Iris pigment epithelial cell (primary cell): ENCODE data around the gene MLIP.
"Not testable (repeated sequence)": the region's sequence is repeated elsewhere in the genome, so short reads cannot be mapped to it uniquely, and the experiment has no call there.

Source experiments
- DNase-seq: peaks from one replicate; pipeline ENCODE4 v3.0.0-alpha.2; 2011; ENCODE audit warnings: low read depth

The MLIP gene

DNA sequence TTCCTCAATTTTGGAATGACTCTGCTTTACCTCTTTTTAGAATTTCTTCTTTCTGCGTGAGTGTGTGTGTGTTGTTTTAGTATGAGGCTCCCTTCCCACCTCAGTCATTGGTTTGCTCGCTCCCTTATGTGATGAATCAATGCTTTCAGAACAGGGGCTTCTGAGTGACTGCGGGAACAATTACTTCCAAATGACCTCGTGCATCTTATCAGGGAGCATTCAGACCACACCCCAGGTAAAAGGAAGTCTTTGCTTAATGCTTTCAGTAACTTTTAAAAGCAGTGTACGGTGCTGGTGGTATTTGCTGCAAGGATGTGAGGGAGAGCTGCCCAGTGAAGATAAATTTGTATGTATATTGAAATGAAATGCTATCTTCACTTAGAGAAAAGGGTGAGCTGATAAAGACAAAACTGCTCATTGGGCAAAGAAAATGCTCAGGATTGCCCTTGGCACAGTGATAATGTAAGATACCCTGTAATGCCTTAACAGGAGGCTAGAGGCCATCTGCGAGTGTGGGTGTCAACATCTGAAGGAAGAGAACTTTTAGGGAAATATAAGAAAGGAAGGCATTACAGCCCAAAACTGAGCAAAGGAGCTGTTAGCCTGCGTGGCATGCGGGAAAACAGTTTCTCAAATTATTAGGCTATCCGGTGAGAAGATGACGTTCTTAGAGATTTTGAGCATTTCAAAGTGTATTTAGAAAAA lies at the start of gene MLIP:
Gene MLIP, plus strand, starts transcription at position 103 of the 705 bp plus-strand sequence. Its CDS starts 37 bp downstream, at position 140.
- DNase-seq, result no peak

DNA sequence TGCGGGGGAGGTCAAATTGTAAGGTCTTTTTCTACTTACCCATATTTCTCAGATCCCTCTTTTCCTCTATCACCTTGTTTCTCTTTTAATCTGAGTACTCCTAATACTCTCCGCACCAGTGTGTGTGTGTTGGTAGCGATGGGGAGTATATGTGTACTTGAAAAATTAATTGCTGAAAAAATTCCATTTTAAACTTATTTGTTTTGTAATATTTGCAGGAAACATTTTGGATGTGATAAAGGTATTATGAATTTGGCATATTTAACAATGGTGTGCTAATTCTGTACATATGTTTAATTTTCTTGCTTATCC lies 48.1 kb upstream of the MLIP start:
- no peak for DNase-seq

- DNase-seq, result no peak
Measured at GRCh38 chr6:54068694-54069093, 42.5 kb upstream of the MLIP start.

- no peak for DNase-seq
Measured at GRCh38 chr6:54070025-54070424, 41.2 kb upstream of the MLIP start.

DNA sequence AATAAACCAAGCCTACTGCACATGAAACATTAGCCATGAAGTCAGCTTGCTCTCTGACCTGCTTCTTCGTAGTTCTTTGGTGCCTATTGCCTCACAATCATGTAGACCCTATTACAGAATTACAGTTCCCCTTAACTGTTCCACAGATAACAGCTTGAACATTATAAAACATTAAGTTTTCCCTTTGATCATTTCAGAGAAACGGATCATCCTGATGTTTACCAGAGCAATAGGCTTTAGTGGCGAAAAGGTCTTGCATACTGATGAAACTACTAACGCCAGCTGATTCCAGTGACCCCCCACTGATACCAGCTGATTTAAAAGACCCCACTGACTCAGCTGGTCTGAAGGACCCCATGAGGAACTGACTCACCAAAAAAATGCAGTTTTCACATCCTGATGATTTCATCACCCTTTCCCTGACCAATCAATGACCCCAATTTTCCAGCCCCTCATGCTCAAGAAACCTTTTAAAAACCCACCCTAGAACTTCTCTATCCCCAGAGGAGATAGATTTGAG lies 39.4 kb upstream of the MLIP start:
- DNase-seq, result peak; percentile 81

- no peak for DNase-seq
Measured at GRCh38 chr6:54072635-54073313, 38.5 kb upstream of the MLIP start.

DNA sequence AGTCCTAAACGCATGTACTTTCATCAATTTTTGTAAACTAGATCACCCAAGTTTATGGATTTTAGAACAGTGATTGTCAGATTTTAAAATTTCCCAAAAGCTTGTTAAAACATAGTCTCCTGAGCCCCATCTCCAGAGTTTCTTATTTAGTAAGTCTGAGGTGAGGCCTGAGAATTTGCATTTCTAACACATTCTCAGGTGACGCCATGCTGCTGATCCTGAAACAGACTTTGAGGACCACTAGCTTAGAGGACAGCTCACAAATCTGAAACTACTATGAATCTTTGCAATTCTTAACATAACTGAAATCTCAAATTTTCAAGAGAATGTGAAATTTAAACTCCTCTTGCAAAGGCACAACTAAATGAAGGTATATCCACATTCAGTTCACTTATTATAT lies 37.8 kb upstream of the MLIP start:
- DNase-seq, result no peak

- DNase-seq, result no peak
Measured at GRCh38 chr6:54074109-54074508, 37.1 kb upstream of the MLIP start.

GRCh38 chr6:54074578-54075195 lies 36.6 kb upstream of the MLIP start:
- DNase-seq, result no peak

DNA sequence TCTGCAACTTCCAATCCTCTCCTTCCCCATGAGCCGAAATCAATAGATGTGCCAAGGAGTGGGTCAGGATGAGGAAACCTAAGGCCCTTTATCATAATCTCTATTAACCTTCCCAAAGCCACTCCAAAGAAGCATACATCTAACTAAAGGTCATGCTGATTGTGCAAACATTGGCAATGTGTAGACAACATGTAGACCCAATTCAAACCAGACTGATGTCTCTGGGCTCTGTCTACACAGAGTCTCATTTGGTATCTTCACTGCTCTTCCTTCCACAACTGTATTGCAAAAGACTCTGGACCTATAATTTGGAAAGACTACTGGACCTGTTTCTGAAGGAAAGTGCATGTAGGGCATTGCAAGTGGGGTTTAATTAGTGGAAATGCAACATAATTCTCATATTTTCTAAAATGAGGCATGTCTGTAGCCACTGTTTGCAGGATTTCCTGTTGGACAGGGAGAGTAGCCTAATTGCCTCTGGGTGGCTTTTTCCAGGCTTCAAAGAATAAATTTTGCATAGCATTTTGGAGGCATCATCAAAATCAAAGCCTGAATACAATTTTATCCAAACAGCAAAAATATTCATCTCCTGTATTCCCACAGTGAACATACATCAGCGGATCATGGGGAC lies 35.0 kb upstream of the MLIP start:
- DNase-seq, result no peak

GRCh38 chr6:54081499-54081898 lies 29.7 kb upstream of the MLIP start:
- DNase-seq, result not testable (repeated sequence)

DNA sequence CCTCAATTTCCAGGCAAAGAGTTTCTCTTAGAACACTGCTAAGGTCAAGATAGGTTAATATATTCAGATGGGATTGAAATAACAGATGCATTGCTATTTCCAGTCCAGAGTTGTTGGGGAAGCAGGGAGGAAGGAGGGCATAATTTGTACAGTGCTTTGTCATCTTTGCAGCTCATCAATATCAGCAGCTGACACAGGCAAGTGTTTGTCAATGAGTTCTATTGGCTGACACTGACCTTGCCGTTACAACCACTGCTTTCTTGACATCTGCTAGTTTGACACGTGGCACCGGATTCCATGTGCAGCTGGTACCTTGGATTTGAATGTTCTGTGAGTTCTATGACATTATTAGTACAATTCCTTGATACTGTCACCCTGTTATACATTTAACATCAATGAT lies 28.0 kb upstream of the MLIP start:
- DNase-seq, result no peak

GRCh38 chr6:54084231-54084630 lies 27.0 kb upstream of the MLIP start:
- DNase-seq, result no peak

GRCh38 chr6:54085047-54085446 lies 26.2 kb upstream of the MLIP start:
- no peak for DNase-seq

DNA sequence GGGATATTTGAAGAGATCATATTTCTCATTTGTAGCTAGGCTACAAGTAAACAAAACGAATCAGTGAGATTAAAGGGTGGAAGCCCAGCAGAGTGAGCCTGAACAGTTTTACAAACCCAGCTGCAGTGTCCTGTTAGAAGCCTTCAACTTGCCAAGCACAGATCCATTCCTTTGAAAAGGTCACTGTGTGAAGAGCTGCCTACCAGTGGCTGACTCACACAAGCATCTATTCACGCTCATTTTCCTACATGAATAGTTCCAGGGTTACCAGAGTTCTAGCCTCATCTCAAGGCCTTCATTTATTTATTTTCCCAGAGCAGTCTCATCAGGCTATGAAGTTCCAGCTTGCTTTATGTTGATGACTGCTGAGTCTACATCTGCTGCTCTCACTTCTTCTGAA lies 25.7 kb upstream of the MLIP start:
- peak; percentile 92 for DNase-seq

DNA sequence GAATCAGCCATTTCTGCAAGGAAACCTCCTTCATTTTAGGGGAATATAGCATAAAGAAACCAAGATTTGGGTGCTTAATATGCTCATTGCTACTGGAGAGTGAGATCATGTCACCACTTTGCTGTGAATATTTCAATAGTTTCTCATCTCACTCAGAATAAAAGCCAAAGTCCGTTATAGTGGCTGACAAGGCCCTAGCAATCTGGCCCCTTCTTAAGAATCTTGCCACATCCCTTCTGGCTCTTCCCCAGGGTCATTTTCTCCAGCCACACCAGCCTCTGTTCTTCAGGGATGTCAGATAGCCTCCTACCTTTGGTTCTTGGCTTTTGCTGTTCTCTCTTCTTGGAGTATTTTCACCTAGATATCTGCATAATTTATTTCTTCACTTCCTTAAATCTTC lies 24.8 kb upstream of the MLIP start:
- no peak for DNase-seq

DNA sequence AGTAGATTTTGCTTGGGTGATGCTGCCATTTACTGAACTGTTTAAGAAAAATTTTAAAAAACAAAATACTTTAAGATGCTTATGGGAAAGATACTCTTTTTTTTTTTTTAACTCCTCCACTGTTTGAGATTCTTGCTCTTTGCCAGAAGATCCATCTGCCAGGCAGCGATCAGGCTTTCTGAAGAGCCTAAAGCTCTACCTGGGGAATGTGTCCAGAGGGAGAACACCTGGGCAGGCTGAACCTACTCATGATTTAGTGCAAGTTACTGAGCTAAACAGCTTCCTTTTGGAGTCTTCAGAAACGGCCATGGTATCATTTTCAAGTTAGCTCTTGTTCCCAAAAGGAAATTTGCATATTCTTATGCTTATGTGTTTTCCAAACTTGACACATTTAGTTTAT lies 23.5 kb upstream of the MLIP start:
- DNase-seq, result no peak

GRCh38 chr6:54093326-54093948 lies 17.8 kb upstream of the MLIP start:
- no peak for DNase-seq

DNA sequence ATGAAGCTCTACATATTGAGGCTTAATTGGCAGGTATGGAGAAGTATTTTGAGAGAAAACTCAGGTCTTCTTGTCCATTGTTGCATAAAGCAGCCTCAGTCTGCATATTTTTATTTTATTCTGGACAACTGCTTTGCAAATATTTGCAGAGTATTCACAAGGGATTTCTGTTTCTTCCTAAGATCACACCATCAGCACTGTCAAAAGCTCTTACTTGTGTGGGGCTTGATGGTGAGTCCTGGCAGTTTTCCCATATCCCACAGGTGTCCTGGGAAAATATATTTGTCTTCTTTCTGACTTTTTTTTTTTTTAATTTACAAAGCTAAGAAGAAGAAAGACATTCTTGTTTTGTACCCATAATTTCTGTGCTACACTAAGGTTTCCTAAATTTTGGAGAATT lies 16.9 kb upstream of the MLIP start:
- DNase-seq, result no peak

DNA sequence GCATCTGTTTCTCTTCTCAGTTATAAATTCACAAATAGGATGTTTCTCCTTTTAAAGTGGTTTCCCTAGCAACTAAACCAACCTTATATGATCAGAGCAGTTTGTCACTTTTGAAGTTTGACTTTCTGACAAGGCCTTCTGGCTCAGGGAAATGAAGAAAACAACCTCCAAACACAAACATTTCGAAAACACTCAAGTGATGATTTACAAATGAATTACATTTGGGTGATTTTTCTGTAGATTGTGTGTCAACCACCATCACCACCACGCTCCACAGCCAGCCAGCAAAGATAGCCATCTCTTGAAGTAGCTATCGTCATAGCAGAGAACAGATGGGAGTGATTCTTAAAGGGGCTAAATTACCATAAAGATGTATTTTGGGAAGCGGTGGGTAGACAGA lies 16.5 kb upstream of the MLIP start:
- DNase-seq, result no peak

GRCh38 chr6:54095723-54096122 lies 15.5 kb upstream of the MLIP start:
- no peak for DNase-seq

DNA sequence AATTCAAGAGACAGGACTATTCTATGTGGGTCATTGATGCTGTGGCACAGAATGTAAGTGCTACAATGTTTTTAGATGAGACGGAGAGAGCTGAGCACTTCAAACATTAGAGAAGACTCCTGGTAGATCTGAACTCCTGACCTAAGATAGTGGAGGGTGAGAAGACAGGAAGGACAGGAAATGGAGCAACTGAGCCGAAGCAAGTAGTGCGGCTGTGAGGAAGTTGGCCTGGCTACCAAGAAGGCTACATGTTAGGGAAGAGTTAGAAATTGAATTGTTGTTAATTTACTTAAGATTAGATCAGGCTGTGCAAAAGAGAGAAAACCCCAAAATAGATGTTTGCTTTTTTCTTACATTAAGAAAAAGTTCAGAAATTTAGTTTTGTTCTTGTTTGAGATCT lies 14.4 kb upstream of the MLIP start:
- DNase-seq, result no peak
